Measurements from ENCODE around the gene TNFRSF14. TPM values are rescaled to one million over a fixed set of nuclear protein-coding genes. Genes with fewer than 3 reads are reported as not detected.

The TNFRSF14 gene
- total and polyA plus RNA-seq, 2 of the 13 experiments (the other 11 are each of a cell fraction or from before 2014, with no cell fraction given): 11.9 to 49.9 TPM

- peak; percentile 57; the same call in 1 of the 2 replicates for TF ChIP-seq MEIS2 (CRISPR knock-in tag; IDR thresholded peaks at IDR 0.05)
- TF ChIP-seq ZNF775 (CRISPR knock-in tag; IDR thresholded peaks at IDR 0.05; ENCODE audit: borderline replicate concordance): no peak
- no peak for TF ChIP-seq TP53 (CRISPR knock-in tag; conservative IDR thresholded peaks at IDR 0.05)
- no peak; the same call in 1 of the 2 replicates for TF ChIP-seq ZNF616 (CRISPR knock-in tag; IDR thresholded peaks at IDR 0.05; ENCODE audit: low read depth)
- TF ChIP-seq ZSCAN21 (CRISPR knock-in tag; IDR thresholded peaks at IDR 0.05; ENCODE audit: borderline replicate concordance): 0 out of 2 replicates have a peak, but pooled peaks have one; percentile 10
- TF ChIP-seq, protein P1, sequence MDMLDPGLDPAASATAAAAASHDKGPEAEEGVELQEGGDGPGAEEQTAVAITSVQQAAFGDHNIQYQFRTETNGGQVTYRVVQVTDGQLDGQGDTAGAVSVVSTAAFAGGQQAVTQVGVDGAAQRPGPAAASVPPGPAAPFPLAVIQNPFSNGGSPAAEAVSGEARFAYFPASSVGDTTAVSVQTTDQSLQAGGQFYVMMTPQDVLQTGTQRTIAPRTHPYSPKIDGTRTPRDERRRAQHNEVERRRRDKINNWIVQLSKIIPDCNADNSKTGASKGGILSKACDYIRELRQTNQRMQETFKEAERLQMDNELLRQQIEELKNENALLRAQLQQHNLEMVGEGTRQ (IDR thresholded peaks at IDR 0.05; ENCODE audit: low read depth, low read length): no peak
- TF ChIP-seq, protein P1 (CRISPR knock-in tag; IDR thresholded peaks at IDR 0.05; ENCODE audit: borderline replicate concordance): no peak
- no peak for TF ChIP-seq TFDP2 (CRISPR knock-in tag; IDR thresholded peaks at IDR 0.05)
- TF ChIP-seq, protein P2, sequence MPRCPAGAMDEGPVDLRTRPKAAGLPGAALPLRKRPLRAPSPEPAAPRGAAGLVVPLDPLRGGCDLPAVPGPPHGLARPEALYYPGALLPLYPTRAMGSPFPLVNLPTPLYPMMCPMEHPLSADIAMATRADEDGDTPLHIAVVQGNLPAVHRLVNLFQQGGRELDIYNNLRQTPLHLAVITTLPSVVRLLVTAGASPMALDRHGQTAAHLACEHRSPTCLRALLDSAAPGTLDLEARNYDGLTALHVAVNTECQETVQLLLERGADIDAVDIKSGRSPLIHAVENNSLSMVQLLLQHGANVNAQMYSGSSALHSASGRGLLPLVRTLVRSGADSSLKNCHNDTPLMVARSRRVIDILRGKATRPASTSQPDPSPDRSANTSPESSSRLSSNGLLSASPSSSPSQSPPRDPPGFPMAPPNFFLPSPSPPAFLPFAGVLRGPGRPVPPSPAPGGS (CRISPR knock-in tag; IDR thresholded peaks at IDR 0.05): no peak
- TF ChIP-seq, protein P3, sequence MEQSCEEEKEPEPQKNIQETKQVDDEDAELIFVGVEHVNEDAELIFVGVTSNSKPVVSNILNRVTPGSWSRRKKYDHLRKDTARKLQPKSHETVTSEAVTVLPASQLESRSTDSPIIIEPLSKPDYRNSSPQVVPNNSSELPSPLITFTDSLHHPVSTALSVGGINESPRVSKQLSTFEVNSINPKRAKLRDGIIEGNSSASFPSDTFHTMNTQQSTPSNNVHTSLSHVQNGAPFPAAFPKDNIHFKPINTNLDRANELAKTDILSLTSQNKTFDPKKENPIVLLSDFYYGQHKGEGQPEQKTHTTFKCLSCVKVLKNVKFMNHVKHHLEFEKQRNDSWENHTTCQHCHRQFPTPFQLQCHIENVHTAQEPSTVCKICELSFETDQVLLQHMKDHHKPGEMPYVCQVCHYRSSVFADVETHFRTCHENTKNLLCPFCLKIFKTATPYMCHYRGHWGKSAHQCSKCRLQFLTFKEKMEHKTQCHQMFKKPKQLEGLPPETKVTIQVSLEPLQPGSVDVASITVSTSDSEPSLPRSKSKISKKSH (CRISPR knock-in tag; IDR thresholded peaks at IDR 0.05; ENCODE audit: borderline replicate concordance): no peak
- TF ChIP-seq THRA (CRISPR knock-in tag; IDR thresholded peaks at IDR 0.05; ENCODE audit: borderline replicate concordance): no peak
- TF ChIP-seq ZNF20 (CRISPR knock-in tag; IDR thresholded peaks at IDR 0.05): no peak
- 0 out of 2 replicates have a peak, but pooled peaks have one; percentile 29 for TF ChIP-seq CREB3 (CRISPR knock-in tag; IDR thresholded peaks at IDR 0.05)
- TF ChIP-seq, protein P4, sequence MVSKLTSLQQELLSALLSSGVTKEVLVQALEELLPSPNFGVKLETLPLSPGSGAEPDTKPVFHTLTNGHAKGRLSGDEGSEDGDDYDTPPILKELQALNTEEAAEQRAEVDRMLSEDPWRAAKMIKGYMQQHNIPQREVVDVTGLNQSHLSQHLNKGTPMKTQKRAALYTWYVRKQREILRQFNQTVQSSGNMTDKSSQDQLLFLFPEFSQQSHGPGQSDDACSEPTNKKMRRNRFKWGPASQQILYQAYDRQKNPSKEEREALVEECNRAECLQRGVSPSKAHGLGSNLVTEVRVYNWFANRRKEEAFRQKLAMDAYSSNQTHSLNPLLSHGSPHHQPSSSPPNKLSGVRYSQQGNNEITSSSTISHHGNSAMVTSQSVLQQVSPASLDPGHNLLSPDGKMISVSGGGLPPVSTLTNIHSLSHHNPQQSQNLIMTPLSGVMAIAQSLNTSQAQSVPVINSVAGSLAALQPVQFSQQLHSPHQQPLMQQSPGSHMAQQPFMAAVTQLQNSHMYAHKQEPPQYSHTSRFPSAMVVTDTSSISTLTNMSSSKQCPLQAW (CRISPR knock-in tag; IDR thresholded peaks at IDR 0.05): peak; percentile 37; the same call in 1 of the 2 replicates
- TF ChIP-seq FOXA3 (CRISPR knock-in tag; IDR thresholded peaks at IDR 0.05): no peak
These were observed 9.5 kb upstream of the TNFRSF14 start (continued) for GRCh38 chr1:2546515-2547209.

Data from HepG2 (cell line).